ENCODE results near the gene CXCR2.
"Not testable (repeated sequence)": the region's sequence is repeated elsewhere in the genome, so short reads cannot be mapped to it uniquely, and the experiment has no call there.

Gene CXCR2

GRCh38 chr2:218169757-218170546 is 44.1 kb downstream of the CXCR2 start:
- H3K9me3 ChIP-seq (ENCODE audit: insufficient read depth, low read length) = no peaks in the 10 kb centered on the region
- H3K27me3 ChIP-seq (ENCODE audit: insufficient read depth, insufficient read length) = no peaks in the 10 kb centered on the region
- no peak overlapping the region for H3K9ac ChIP-seq (ENCODE audit: insufficient read length, low read depth)
- H3K4me1 ChIP-seq (ENCODE audit: insufficient read depth, insufficient read length) = no peaks in the 10 kb centered on the region
- DNase-seq (ENCODE audit: low read depth, low spot score) = no peak
- TF ChIP-seq ZNF274 (IDR thresholded peaks at IDR 0.05; ENCODE audit: low read depth, low read length) = no peak
- TF ChIP-seq SUZ12 (IDR thresholded peaks at IDR 0.05; ENCODE audit: extremely low read depth, insufficient read depth, insufficient read length) = no peak
- no peak for TF ChIP-seq YY1 (IDR thresholded peaks at IDR 0.05; ENCODE audit: insufficient read depth, insufficient read length)
- no peaks in the 10 kb centered on the region for H3K36me3 ChIP-seq (ENCODE audit: insufficient read depth, insufficient read length, low read length)
- no peak overlapping the region for H3K4me3 ChIP-seq (ENCODE audit: insufficient read length, low read depth)

GRCh38 chr2:218171744-218172143 is 45.9 kb downstream of the CXCR2 start:
- H3K9ac ChIP-seq (ENCODE audit: insufficient read length, low read depth); H3K4me3 ChIP-seq (ENCODE audit: insufficient read length, low read depth); DNase-seq (ENCODE audit: low read depth, low spot score); H3K4me1 ChIP-seq (ENCODE audit: insufficient read depth, insufficient read length); H3K9me3 ChIP-seq (ENCODE audit: insufficient read depth, low read length); H3K27me3 ChIP-seq (ENCODE audit: insufficient read depth, insufficient read length); H3K36me3 ChIP-seq (ENCODE audit: insufficient read depth, insufficient read length, low read length): not testable (repeated sequence)

GRCh38 chr2:218172845-218173244 is 47.0 kb downstream of the CXCR2 start:
- no peak for DNase-seq (ENCODE audit: low read depth, low spot score)
- Histone ChIP-seq H3K27me3 (ENCODE audit: insufficient read depth, insufficient read length) (no peaks in the 10 kb centered on the region), H3K4me3 (ENCODE audit: insufficient read length, low read depth) (no peak overlapping the region), H3K9ac (ENCODE audit: insufficient read length, low read depth) (no peak overlapping the region), H3K9me3 (ENCODE audit: insufficient read depth, low read length) (no peaks in the 10 kb centered on the region), H3K36me3 (ENCODE audit: insufficient read depth, insufficient read length, low read length) (no peaks in the 10 kb centered on the region), H3K4me1 (ENCODE audit: insufficient read depth, insufficient read length) (no peaks in the 10 kb centered on the region)
- no peak for TF ChIP-seq YY1 (IDR thresholded peaks at IDR 0.05; ENCODE audit: insufficient read depth, insufficient read length)
- no peak for TF ChIP-seq SUZ12 (IDR thresholded peaks at IDR 0.05; ENCODE audit: extremely low read depth, insufficient read depth, insufficient read length)
- TF ChIP-seq ZNF274 (IDR thresholded peaks at IDR 0.05; ENCODE audit: low read depth, low read length) = no peak

- H3K36me3 ChIP-seq (ENCODE audit: insufficient read depth, insufficient read length, low read length) = no peaks in the 10 kb centered on the region
- no peak for TF ChIP-seq YY1 (IDR thresholded peaks at IDR 0.05; ENCODE audit: insufficient read depth, insufficient read length)
- H3K9me3 ChIP-seq (ENCODE audit: insufficient read depth, low read length) = no peaks in the 10 kb centered on the region; the same call in 1 of the 2 replicates
- H3K9ac ChIP-seq (ENCODE audit: insufficient read length, low read depth) = no peak overlapping the region
- H3K4me3 ChIP-seq (ENCODE audit: insufficient read length, low read depth) = no peak overlapping the region
- H3K4me1 ChIP-seq (ENCODE audit: insufficient read depth, insufficient read length) = no peaks in the 10 kb centered on the region
- H3K27me3 ChIP-seq (ENCODE audit: insufficient read depth, insufficient read length) = no peaks in the 10 kb centered on the region
- DNase-seq (ENCODE audit: low read depth, low spot score) = no peak
Observed at GRCh38 chr2:218179782-218180181, 54.0 kb downstream of the CXCR2 start.

GRCh38 chr2:218180467-218181114 is 54.8 kb downstream of the CXCR2 start:
- H3K9ac ChIP-seq (ENCODE audit: insufficient read length, low read depth) = no peak overlapping the region
- DNase-seq (ENCODE audit: low read depth, low spot score) = no peak
- no peak for TF ChIP-seq SUZ12 (IDR thresholded peaks at IDR 0.05; ENCODE audit: extremely low read depth, insufficient read depth, insufficient read length)
- no peak for TF ChIP-seq ZNF274 (IDR thresholded peaks at IDR 0.05; ENCODE audit: low read depth, low read length)
- no peak for TF ChIP-seq YY1 (IDR thresholded peaks at IDR 0.05; ENCODE audit: insufficient read depth, insufficient read length)

GRCh38 chr2:218184331-218184730 is 58.5 kb downstream of the CXCR2 start:
- Histone ChIP-seq H3K9me3 (ENCODE audit: insufficient read depth, low read length) (no peaks in the 10 kb centered on the region; the same call in 1 of the 2 replicates), H3K9ac (ENCODE audit: insufficient read length, low read depth) (no peak overlapping the region), H3K36me3 (ENCODE audit: insufficient read depth, insufficient read length, low read length) (no peaks in the 10 kb centered on the region), H3K27me3 (ENCODE audit: insufficient read depth, insufficient read length) (no peaks in the 10 kb centered on the region), H3K4me3 (ENCODE audit: insufficient read length, low read depth) (no peak overlapping the region), H3K4me1 (ENCODE audit: insufficient read depth, insufficient read length) (no peaks in the 10 kb centered on the region)
- DNase-seq (ENCODE audit: low read depth, low spot score) = no peak
- TF ChIP-seq YY1 (IDR thresholded peaks at IDR 0.05; ENCODE audit: insufficient read depth, insufficient read length) (no peak), ZNF274 (IDR thresholded peaks at IDR 0.05; ENCODE audit: low read depth, low read length) (no peak), SUZ12 (IDR thresholded peaks at IDR 0.05; ENCODE audit: extremely low read depth, insufficient read depth, insufficient read length) (no peak)

More at GRCh38 chr2:218180467-218181114, 54.8 kb downstream of the CXCR2 start:
- Histone ChIP-seq H3K4me1 (ENCODE audit: insufficient read depth, insufficient read length) (no peaks in the 10 kb centered on the region), H3K4me3 (ENCODE audit: insufficient read length, low read depth) (no peak overlapping the region), H3K36me3 (ENCODE audit: insufficient read depth, insufficient read length, low read length) (no peaks in the 10 kb centered on the region), H3K27me3 (ENCODE audit: insufficient read depth, insufficient read length) (no peaks in the 10 kb centered on the region), H3K9me3 (ENCODE audit: insufficient read depth, low read length) (no peaks in the 10 kb centered on the region; the same call in 1 of the 2 replicates)

- Histone ChIP-seq H3K36me3 (ENCODE audit: insufficient read depth, insufficient read length, low read length) (no peaks in the 10 kb centered on the region), H3K4me1 (ENCODE audit: insufficient read depth, insufficient read length) (no peaks in the 10 kb centered on the region), H3K9ac (ENCODE audit: insufficient read length, low read depth) (no peak overlapping the region), H3K4me3 (ENCODE audit: insufficient read length, low read depth) (no peak overlapping the region), H3K9me3 (ENCODE audit: insufficient read depth, low read length) (no peaks in the 10 kb centered on the region; the same call in 1 of the 2 replicates), H3K27me3 (ENCODE audit: insufficient read depth, insufficient read length) (no peaks in the 10 kb centered on the region)
- DNase-seq (ENCODE audit: low read depth, low spot score) = peak; percentile 55
- no peak for TF ChIP-seq ZNF274 (IDR thresholded peaks at IDR 0.05; ENCODE audit: low read depth, low read length)
- no peak for TF ChIP-seq YY1 (IDR thresholded peaks at IDR 0.05; ENCODE audit: insufficient read depth, insufficient read length)
- no peak for TF ChIP-seq SUZ12 (IDR thresholded peaks at IDR 0.05; ENCODE audit: extremely low read depth, insufficient read depth, insufficient read length)
Observed at GRCh38 chr2:218186355-218186766, 60.5 kb downstream of the CXCR2 start.

Data from NT2/D1 (cell line).